ENCODE measurements around the gene CDC25C. TPM values are rescaled to one million over a fixed set of nuclear protein-coding genes. Genes with fewer than 3 reads are reported as not detected.
A peak's percentile ranks its signal among the peaks of the same experiment; 100 is the strongest.
"Not testable (repeated sequence)": the region's sequence is repeated elsewhere in the genome, so short reads cannot be mapped to it uniquely, and the experiment has no call there.

The CDC25C gene
- polyA plus RNA-seq, 1 donor, result 2.4 TPM

- no peak for DNase-seq
Observed at GRCh38 chr5:138344887-138345622, 13.5 kb upstream of the CDC25C start.

GRCh38 chr5:138340008-138340407, 8.4 kb upstream of the CDC25C start:
- no peak for DNase-seq

- DNase-seq, result no peak
Observed at GRCh38 chr5:138339464-138339863, 7.9 kb upstream of the CDC25C start.

GRCh38 chr5:138339091-138339456, 7.5 kb upstream of the CDC25C start:
- peak; percentile 36 for DNase-seq

GRCh38 chr5:138338411-138339090, 6.9 kb upstream of the CDC25C start:
- no peak for DNase-seq

DNA sequence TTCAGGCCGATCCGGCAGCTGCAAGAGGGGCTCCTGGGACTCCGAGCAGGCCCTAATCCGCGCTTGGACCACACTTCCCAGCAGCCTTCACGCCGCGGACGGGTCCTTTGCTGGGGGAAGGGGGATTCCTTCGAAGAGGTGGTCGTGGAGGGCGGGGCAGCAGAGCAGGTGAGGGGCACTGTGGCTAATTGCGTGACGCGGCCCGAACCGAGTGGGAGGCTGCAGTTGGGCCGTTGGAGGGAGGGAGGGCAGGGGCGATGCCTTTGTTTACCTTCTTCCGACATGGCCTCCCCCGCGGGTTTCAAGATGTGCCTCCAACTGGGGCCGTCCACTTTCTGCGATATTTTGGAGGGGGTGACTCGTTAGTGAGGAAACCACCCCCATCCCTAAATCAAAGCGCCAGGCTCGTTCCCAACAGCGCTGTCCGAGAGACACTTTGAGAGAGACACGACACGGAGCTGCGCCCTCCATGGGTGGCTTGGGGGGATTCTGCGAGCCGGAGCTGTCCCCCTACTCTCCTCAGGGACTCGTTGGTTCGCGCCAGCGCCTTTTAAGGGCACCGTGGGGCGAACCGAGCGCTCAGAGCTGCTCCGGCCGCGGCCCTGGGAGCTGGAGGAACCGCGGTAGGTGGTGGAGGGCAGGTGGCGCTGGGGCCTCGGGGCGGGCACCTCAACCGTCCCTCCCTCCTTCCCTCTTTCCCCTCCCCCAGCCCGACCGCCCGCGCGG, 6.2 kb upstream of the CDC25C start, which contains the start of gene FAM53C:
FAM53C (plus strand) TSS at position 582 of the 726 bp plus-strand sequence. CDS start 3,070 bp downstream, outside the sequence.
- peak; percentile 95 for DNase-seq

GRCh38 chr5:138336952-138337684, 5.5 kb upstream of the CDC25C start:
- DNase-seq, result no peak

DNA sequence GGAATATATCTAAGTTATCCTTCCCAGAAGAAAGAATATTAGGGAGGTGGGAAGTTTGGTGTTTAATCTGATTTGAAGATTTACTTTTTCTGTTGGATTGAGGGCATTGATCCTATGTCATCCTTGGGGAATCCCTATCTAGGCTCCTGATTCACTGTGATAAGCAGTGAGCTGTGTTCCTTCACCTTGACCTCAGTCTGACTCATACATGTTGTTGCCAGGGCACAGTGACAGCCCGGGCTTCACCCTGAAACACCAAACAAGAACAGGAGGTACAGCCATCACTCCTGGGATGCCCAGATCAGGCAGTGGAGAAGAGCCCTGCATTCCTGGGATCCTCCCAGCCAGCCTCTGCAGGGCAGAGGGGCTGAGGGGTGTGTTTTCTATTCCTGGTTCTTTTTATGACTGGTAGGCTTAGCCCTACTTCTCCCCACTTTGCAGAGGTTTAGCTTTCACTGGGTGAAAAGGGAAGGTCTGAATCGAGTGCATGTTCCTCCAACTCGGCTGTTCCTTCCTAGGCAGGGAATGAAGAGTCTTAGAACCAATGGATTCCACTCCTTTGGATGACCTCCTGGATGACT, 3.4 kb upstream of the CDC25C start:
- DNase-seq, result no peak

GRCh38 chr5:138330813-138331448, 673 bp downstream of the CDC25C start:
- no peak for DNase-seq

- DNase-seq, result not testable (repeated sequence)
Observed at GRCh38 chr5:138318211-138318610, 13.4 kb downstream of the CDC25C start.

- no peak for DNase-seq
Observed at GRCh38 chr5:138316355-138316754, 15.2 kb downstream of the CDC25C start.

- DNase-seq, result no peak
Observed at GRCh38 chr5:138315751-138316278, 15.8 kb downstream of the CDC25C start.

GRCh38 chr5:138305797-138306196, 25.8 kb downstream of the CDC25C start:
- DNase-seq, result peak; percentile 8

DNA sequence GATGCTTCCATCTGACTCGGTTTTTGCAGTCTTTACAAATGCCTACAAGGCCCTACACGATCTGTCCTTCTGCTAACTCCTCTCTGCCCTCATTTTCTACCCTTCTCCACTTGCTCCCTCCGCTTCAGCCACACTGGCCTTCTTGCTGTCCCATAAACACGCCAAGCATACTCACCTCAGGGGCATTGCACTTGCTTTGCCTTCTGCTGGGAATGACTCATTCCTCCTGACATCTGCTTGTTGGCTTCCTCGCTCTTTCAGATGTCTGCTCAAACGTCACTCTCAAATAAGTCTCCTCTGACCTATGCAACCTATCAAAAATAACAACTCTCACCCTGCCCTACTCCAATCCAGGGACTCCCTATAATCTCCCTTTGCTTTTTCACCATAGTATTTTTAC, 28.2 kb downstream of the CDC25C start:
- no peak for DNase-seq

GRCh38 chr5:138289296-138289695, 42.3 kb downstream of the CDC25C start:
- DNase-seq, result no peak

- DNase-seq, result no peak
Observed at GRCh38 chr5:138287246-138287645, 44.4 kb downstream of the CDC25C start.

DNA sequence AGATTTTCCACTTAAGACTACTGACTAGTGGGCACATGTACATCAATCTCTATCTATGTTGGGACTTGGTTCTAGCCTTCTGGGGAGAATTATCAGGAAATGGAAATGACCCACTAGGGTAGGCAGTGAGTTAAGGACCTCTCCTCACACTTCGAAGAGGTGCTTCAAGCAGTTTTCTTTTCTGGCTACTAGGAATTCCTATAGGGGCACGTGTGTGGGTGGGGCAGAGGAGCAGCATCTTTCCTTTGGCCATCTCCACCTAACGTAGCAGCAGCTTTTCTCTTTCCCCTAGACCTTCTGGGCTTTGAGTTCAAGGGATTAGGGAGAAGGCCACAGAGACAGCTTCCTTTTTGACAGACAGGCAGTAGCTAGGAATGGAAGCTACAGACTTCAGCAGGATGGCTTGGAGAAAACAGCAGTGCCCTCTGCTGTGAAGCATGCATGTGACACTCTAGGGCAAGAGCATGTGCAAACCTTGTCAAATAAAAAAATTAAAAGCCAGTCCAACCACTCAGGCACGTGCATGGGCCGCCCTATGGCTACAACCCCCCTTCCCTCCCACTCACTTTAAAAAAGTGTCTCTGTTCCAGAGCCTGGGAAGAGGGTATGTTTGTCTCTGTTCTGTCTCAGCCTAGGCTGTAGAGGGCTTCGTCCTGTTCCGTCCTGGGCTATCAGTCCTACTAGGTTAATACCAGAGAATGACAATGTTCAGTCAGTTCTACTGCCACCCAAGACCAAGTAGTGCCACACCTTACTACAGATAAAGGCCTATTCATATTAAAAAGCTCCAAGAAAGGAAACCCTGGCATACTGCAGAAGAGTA, 48.5 kb downstream of the CDC25C start:
- no peak for DNase-seq

DNA sequence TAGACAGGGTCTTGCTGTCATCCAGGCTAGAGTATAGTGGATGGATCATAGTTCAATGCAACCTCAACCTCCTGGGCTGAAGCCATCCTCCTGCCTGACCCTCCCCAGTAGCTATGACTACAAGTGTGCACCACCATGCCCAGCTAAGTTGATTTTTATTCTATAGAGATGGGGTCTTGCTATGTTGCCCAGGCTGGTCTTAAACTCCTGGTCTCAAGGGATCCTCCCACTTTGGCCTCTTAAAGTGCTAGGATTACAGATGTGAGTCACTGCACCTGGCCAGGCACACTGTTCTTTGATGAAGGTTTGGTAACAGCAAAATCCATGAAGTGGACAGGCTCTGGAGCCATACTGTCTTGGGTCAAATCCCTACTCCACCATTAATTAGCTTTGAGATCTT, 50.7 kb downstream of the CDC25C start:
- DNase-seq, result no peak

DNA sequence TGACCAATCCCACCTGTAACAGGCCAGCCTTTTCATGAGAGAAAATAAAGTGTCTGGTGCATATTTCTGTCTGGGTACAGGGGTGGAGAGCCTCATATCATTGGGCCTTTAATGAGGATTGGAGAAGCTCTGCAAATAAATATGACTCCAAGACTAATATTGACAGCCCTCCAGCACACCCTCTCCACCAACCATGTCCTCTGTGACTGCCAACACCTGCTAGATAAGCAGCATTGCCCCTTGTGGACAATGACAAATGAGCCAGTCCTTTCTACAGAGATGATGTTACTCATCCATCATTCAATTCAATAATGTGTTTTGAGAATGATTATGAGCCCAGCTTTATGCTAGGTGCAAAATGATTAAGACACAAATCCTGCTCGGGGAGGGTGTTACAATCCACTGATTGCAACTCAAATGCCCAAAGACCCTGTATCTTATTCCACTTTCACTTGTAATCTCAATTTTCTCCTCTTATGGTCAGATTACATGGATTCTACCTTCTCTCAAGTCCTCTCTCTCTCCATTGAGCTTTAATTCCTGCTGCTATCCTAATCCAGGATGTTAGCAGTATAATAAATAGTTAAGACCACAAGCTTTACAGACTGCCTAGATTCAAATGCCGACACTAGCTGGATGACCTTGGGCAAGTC, 55.1 kb downstream of the CDC25C start:
- no peak for DNase-seq

- no peak for DNase-seq
Observed at GRCh38 chr5:138275895-138276294, 55.7 kb downstream of the CDC25C start.
